Tibial nerve (tissue), 4 donors: ENCODE measurements around the gene SLC17A9.

Source experiments
- CTCF ChIP-seq, 5 experiments: fragments of 200-600 bp in 3 of 5; fragments of 450-650 bp in 2 of 5; sonication (generic) in 3 of 5; IDR thresholded peaks; one replicate each; pipeline ENCODE4 v1.5.1; 2016 to 2019; ENCODE audit warnings: antibody characterized with exemption in 5 of 5, mild to moderate bottlenecking in 3 of 5, moderate library complexity in 2 of 5
- EP300 ChIP-seq, 2 donors: sonication (generic); formaldehyde crosslinking; IDR thresholded peaks; one replicate each; pipeline ENCODE4 v1.6.1; 2017; ENCODE audit warnings: antibody characterized with exemption in 2 of 2, mild to moderate bottlenecking in 1 of 2
- POLR2A ChIP-seq, 2 donors: fragments of 450-650 bp; IDR thresholded peaks; one replicate each; pipeline ENCODE4 v1.6.1; 2017; ENCODE audit warnings: antibody characterized with exemption in 2 of 2, mild to moderate bottlenecking in 2 of 2, moderate library complexity in 2 of 2

GRCh38 chr20:62956387-62957135 lies 4.1 kb downstream of the SLC17A9 start:
- no peak for TF ChIP-seq POLR2A (IDR thresholded peaks at IDR 0.05)
- TF ChIP-seq CTCF (IDR thresholded peaks at IDR 0.05): no peak
- TF ChIP-seq EP300 (IDR thresholded peaks at IDR 0.05): no peak
